DMS114 treated with DMSO at 0.1 percent for 48 hours (cell line): ENCODE data around the gene TXN2.
"Not testable (repeated sequence)": the region's sequence is repeated elsewhere in the genome, so short reads cannot be mapped to it uniquely, and the experiment has no call there.

Source experiments
- DNase-seq: peaks from one replicate; lab custom pipeline; 2025; ENCODE audit not compliant: unreplicated experiment; lab: John Stamatoyannopoulos, UW

The TXN2 gene

GRCh38 chr22:36432592-36433317, 48.7 kb downstream of the TXN2 start:
- DNase-seq = no peak

GRCh38 chr22:36431977-36432376, 49.5 kb downstream of the TXN2 start:
- DNase-seq = no peak

GRCh38 chr22:36430863-36431262, 50.6 kb downstream of the TXN2 start:
- DNase-seq = no peak

- not testable (repeated sequence) for DNase-seq
These were observed 53.5 kb downstream of the TXN2 start for GRCh38 chr22:36427952-36428351.

GRCh38 chr22:36425977-36426523, 55.4 kb downstream of the TXN2 start:
- no peak for DNase-seq

- no peak for DNase-seq
These were observed 56.4 kb downstream of the TXN2 start for GRCh38 chr22:36424901-36425579.

GRCh38 chr22:36424466-36424865, 57.0 kb downstream of the TXN2 start:
- not testable (repeated sequence) for DNase-seq

- DNase-seq = no peak
These were observed 57.7 kb downstream of the TXN2 start for GRCh38 chr22:36423461-36424404.

GRCh38 chr22:36422287-36423014, 59.0 kb downstream of the TXN2 start:
- no peak for DNase-seq

- DNase-seq = no peak
These were observed 61.2 kb downstream of the TXN2 start for GRCh38 chr22:36419912-36420882.

- DNase-seq = no peak
These were observed 62.1 kb downstream of the TXN2 start for GRCh38 chr22:36419177-36419911.

- DNase-seq = no peak
These were observed 64.2 kb downstream of the TXN2 start for GRCh38 chr22:36417281-36417686.
